ENCODE data around the gene SETBP1. TPM values are rescaled to one million over a fixed set of nuclear protein-coding genes. Genes with fewer than 3 reads are reported as not detected.

The SETBP1 gene
- total and polyA plus RNA-seq, 2 of the 13 experiments (the other 11 are each of a cell fraction or from before 2014, with no cell fraction given) = 0.18 to 0.65 TPM

DNA sequence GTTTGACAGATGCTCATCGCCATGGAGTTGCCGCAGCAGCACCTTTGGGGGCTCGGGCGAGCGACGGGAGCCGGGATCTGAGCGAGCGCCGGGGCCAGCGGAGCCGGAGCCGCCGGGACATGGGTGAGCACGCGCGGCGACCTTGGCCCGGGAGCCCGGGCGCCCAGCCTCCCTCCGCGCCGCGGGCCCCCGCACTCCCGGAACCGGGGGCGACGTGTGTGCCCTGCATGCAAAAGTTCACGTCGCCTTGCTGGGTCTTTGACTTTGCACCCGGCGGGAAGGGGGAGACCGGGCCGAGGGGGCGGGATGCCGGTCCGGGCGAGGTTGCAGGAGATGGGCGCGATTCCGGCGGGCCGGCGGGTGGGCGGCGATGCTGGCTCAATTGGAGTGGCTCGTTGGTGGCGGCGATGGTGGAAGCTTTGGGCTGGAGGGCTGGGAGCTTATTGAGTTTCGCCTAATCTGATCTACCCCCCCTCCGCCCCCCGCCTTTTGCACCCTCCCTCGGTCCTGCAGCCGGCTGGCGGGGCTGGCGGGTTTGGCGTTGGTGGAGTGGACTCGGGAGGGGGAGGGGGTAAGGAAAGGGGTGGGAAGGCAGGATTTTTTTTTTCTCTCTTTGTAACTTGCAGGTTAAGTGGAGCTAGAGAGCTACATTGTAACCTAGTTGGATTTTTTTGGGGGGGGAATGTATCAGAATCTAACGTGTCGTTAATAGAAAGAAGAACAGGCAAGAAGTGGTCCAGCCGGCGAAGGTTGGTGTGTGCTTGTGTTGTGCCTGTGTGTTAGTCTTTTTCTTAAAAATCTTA, at the start of gene SETBP1 (continued):
- no peak for TF ChIP-seq BRCA1 (CRISPR knock-in tag; IDR thresholded peaks at IDR 0.05)
- no peak for TF ChIP-seq ARNTL (CRISPR knock-in tag; IDR thresholded peaks at IDR 0.05)
- no peak for TF ChIP-seq ZBTB25 (CRISPR knock-in tag; IDR thresholded peaks at IDR 0.05)
- TF ChIP-seq HMG20B (CRISPR knock-in tag; conservative IDR thresholded peaks at IDR 0.05) = no peak
- TF ChIP-seq ZNF331 (CRISPR knock-in tag; IDR thresholded peaks at IDR 0.05) = no peak
- TF ChIP-seq ZNF451 (CRISPR knock-in tag; IDR thresholded peaks at IDR 0.05) = no peak
- no peak for TF ChIP-seq ZNF10 (CRISPR knock-in tag; IDR thresholded peaks at IDR 0.05; ENCODE audit: borderline replicate concordance, low read depth)
- no peak for TF ChIP-seq ZNF20 (CRISPR knock-in tag; IDR thresholded peaks at IDR 0.05)
- TF ChIP-seq PATZ1 (CRISPR knock-in tag; IDR thresholded peaks at IDR 0.05) = peak; percentile 65; the same call in 1 of the 2 replicates
- peak; percentile 54; the same call in 1 of the 2 replicates for TF ChIP-seq GABPB1 (CRISPR knock-in tag; IDR thresholded peaks at IDR 0.05)
- peak; percentile 65 for TF ChIP-seq POGZ (CRISPR knock-in tag; IDR thresholded peaks at IDR 0.05)
- no peak for TF ChIP-seq DNMT3B (CRISPR knock-in tag; conservative IDR thresholded peaks at IDR 0.05)
- TF ChIP-seq, protein P1, sequence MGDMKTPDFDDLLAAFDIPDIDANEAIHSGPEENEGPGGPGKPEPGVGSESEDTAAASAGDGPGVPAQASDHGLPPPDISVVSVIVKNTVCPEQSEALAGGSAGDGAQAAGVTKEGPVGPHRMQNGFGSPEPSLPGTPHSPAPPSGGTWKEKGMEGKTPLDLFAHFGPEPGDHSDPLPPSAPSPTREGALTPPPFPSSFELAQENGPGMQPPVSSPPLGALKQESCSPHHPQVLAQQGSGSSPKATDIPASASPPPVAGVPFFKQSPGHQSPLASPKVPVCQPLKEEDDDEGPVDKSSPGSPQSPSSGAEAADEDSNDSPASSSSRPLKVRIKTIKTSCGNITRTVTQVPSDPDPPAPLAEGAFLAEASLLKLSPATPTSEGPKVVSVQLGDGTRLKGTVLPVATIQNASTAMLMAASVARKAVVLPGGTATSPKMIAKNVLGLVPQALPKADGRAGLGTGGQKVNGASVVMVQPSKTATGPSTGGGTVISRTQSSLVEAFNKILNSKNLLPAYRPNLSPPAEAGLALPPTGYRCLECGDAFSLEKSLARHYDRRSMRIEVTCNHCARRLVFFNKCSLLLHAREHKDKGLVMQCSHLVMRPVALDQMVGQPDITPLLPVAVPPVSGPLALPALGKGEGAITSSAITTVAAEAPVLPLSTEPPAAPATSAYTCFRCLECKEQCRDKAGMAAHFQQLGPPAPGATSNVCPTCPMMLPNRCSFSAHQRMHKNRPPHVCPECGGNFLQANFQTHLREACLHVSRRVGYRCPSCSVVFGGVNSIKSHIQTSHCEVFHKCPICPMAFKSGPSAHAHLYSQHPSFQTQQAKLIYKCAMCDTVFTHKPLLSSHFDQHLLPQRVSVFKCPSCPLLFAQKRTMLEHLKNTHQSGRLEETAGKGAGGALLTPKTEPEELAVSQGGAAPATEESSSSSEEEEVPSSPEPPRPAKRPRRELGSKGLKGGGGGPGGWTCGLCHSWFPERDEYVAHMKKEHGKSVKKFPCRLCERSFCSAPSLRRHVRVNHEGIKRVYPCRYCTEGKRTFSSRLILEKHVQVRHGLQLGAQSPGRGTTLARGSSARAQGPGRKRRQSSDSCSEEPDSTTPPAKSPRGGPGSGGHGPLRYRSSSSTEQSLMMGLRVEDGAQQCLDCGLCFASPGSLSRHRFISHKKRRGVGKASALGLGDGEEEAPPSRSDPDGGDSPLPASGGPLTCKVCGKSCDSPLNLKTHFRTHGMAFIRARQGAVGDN (CRISPR knock-in tag; IDR thresholded peaks at IDR 0.05) = peak; percentile 66
- TF ChIP-seq ZMAT5 (CRISPR knock-in tag; IDR thresholded peaks at IDR 0.05; ENCODE audit: borderline replicate concordance, low read depth) = no peak
- TF ChIP-seq CBX2 (IDR thresholded peaks at IDR 0.05; ENCODE audit: low read depth, low read length) = no peak
- TF ChIP-seq CBX2 (CRISPR knock-in tag; IDR thresholded peaks at IDR 0.05; ENCODE audit: low read depth) = peak; percentile 64; the same call in 1 of the 2 replicates
- no peak for TF ChIP-seq TBL1XR1 (IDR thresholded peaks at IDR 0.05; ENCODE audit: borderline replicate concordance, low read length, partially characterized antibody)
- no peak for TF ChIP-seq SRSF9 (IDR thresholded peaks at IDR 0.05; ENCODE audit: borderline replicate concordance, insufficient read depth, low read depth, low read length, poor library complexity, severe bottlenecking)
